HL-60 (cell line): ENCODE results near the gene KRTAP5-5.
"Not testable (repeated sequence)": the region's sequence is repeated elsewhere in the genome, so short reads cannot be mapped to it uniquely, and the experiment has no call there.

Experiments
- DNase-seq, 2 experiments: peaks; one replicate each; pipeline ENCODE4 v3.0.0-alpha.2; 2010 to 2020; ENCODE audit warnings: low read depth in 1 of 2, low spot score in 1 of 2
- H3K27ac ChIP-seq: fragments of 250-450 bp; sonication (Bioruptor Pico); replicated peaks from 2 replicates; pipeline ENCODE4 v1.5.1; 2020; ENCODE audit warnings: mild to moderate bottlenecking, moderate library complexity
- H3K27me3 ChIP-seq: fragments of 250-450 bp; sonication (Bioruptor Pico); 2 replicates; pipeline ENCODE4 v1.5.1; 2021; ENCODE audit warnings: mild to moderate bottlenecking, moderate library complexity; ENCODE audit not compliant: insufficient read depth, poor library complexity, severe bottlenecking
- H3K4me3 ChIP-seq: replicated peaks from 2 replicates; pipeline ENCODE4 v1.5.1; 2011; ENCODE audit warnings: mild to moderate bottlenecking, control low read depth, low read length; ENCODE audit not compliant: insufficient read depth
- GABPA ChIP-seq: IDR thresholded peaks from 2 replicates; pipeline ENCODE4 v1.6.1; 2012; ENCODE audit warnings: low read depth
- POLR2AphosphoS5 ChIP-seq: IDR thresholded peaks from 2 replicates; pipeline ENCODE4 v1.6.1; 2012; ENCODE audit warnings: low read depth
- REST ChIP-seq: IDR thresholded peaks from 2 replicates; pipeline ENCODE4 v1.6.1; 2012; ENCODE audit warnings: low read depth; ENCODE audit not compliant: insufficient replicate concordance
- SPI1 ChIP-seq: IDR thresholded peaks from 2 replicates; pipeline ENCODE4 v1.6.1; 2012; ENCODE audit warnings: low read depth, mild to moderate bottlenecking, borderline replicate concordance
- TF ChIP-seq, protein P1 (sequence below): IDR thresholded peaks from one replicate; pipeline ENCODE4 v1.5.1; 2011; ENCODE audit warnings: low read length, control low read depth, inconsistent platforms; ENCODE audit not compliant: insufficient read depth

KRTAP5-5 gene

DNA sequence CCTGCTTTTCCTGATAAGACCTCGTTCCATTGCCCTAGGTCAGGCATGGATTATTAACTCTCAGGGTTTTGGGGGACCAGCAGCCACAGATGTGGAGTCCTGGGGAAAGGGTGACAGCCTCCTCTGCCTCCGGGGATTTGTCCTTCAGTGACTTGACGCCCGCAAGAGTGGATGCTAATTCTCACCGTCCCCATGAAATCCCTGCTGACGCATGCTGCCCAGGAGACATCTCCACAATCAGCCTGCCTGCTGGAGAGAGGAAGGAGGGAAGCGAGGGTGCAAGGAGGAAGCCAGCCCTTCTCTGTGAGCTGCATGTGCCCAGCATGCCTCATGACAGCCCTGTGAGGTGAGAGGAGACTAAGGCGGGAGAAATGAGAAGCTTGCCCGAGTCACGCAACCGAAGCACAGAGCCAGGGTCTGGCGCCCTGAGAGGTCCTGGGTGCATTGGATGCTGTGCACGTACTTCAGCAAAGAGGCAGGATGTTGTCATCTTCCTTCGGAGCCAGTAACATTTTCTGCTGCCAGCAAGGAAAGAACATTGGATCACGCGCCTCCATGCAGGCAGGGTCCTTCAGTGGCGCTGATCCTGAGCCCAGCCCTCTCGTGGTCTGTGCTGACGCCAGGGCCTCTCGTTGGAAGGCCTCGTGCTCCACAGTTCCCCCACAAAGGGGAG is 40.1 kb downstream of the KRTAP5-5 start:
- no peak overlapping the region for H3K27ac ChIP-seq
- peaks cover 44% of the 10 kb centered on the region for H3K27me3 ChIP-seq
- DNase-seq: no peak
- no peak overlapping the region for H3K4me3 ChIP-seq
- TF ChIP-seq POLR2AphosphoS5: no peak
- no peak for TF ChIP-seq GABPA
- no peak for TF ChIP-seq SPI1
- TF ChIP-seq REST: no peak
- TF ChIP-seq, protein P1, sequence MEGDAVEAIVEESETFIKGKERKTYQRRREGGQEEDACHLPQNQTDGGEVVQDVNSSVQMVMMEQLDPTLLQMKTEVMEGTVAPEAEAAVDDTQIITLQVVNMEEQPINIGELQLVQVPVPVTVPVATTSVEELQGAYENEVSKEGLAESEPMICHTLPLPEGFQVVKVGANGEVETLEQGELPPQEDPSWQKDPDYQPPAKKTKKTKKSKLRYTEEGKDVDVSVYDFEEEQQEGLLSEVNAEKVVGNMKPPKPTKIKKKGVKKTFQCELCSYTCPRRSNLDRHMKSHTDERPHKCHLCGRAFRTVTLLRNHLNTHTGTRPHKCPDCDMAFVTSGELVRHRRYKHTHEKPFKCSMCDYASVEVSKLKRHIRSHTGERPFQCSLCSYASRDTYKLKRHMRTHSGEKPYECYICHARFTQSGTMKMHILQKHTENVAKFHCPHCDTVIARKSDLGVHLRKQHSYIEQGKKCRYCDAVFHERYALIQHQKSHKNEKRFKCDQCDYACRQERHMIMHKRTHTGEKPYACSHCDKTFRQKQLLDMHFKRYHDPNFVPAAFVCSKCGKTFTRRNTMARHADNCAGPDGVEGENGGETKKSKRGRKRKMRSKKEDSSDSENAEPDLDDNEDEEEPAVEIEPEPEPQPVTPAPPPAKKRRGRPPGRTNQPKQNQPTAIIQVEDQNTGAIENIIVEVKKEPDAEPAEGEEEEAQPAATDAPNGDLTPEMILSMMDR: no peak

DNA sequence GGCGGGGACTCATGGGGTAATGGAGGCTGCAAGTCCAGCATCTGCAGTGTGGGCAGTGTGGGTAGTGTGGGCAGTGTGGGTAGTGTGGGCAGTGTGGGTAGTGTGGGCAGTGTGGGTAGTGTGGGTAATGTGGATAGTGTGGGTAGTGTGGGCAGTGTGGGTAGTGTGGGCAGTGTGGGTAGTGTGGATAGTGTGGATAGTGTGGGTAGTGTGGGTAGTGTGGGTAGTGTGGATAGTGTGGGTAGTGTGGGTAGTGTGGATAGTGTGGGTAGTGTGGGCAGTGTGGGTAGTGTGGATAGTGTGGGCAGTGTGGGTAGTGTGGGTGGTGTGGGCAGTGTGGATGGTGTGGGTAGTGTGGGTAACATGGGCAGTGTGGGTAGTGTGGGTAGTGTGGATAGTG is 40.9 kb downstream of the KRTAP5-5 start:
- H3K27me3 ChIP-seq: peaks cover 51% of the 10 kb centered on the region
- not testable (repeated sequence) for H3K4me3 ChIP-seq, DNase-seq, H3K27ac ChIP-seq

DNA sequence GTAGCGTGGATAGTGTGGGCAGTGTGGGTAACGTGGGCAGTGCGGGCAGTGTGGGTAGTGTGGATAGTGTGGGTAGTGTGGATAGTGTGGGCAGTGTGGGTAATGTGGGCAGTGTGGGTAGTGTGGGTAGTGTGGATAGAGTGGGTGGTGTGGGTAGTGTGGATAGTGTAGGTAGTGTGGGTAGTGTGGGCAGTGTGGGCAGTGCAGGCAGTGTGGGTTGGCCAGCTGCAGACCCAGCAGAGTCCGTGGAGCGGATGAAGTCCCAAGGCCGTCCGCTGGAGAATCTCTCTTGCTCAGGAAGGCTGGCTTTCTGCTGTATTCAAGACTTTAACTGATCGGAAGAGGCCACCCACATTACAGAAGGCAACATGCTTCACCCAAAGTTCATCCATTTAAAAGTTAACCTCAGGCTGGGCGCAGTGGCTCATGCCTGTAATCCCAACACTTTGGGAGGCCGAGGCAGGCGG is 41.4 kb downstream of the KRTAP5-5 start:
- peaks cover 55% of the 10 kb centered on the region for H3K27me3 ChIP-seq
- TF ChIP-seq POLR2AphosphoS5: no peak
- TF ChIP-seq, protein P1: no peak
- no peak overlapping the region for H3K27ac ChIP-seq
- DNase-seq: no peak
- no peak overlapping the region for H3K4me3 ChIP-seq

GRCh38 chr11:1671658-1672057 is 42.1 kb downstream of the KRTAP5-5 start:
- TF ChIP-seq POLR2AphosphoS5 (no peak), SPI1 (no peak), GABPA (no peak), REST (no peak)
- TF ChIP-seq, protein P1: no peak
- no peak overlapping the region for H3K4me3 ChIP-seq
- DNase-seq: no peak

More at GRCh38 chr11:1671658-1672057, 42.1 kb downstream of the KRTAP5-5 start:
- Histone ChIP-seq H3K27me3 (peaks cover 62% of the 10 kb centered on the region), H3K27ac (no peak overlapping the region)
